Measurements from ENCODE around the gene CRTC3. TPM values are rescaled to one million over a fixed set of nuclear protein-coding genes. Genes with fewer than 3 reads are reported as not detected.

Gene CRTC3
- total and polyA plus RNA-seq, 2 donors (not counting 3 experiments of a cell fraction or from before 2014, with no cell fraction given) = 16.2 to 26.4 TPM

- Histone ChIP-seq H4K20me1 (replicated peaks; ENCODE audit: control insufficient read depth, extremely low read depth, insufficient read depth, low read length) (peaks cover 3% of the 10 kb centered on the region), H3K9me1 (replicated peaks; ENCODE audit: control insufficient read depth, extremely low read depth, insufficient read depth, low read length) (no peaks in the 10 kb centered on the region), H3K27me3 (ENCODE audit: control insufficient read depth in 2 of 2, insufficient read depth in 2 of 2, low read length in 2 of 2) (no peaks in the 10 kb centered on the region), H3K79me2 (ENCODE audit: control insufficient read depth, insufficient read depth, low read length) (peaks cover 19% of the 10 kb centered on the region), H2AFZ (ENCODE audit: low read depth, low read length) (no peak overlapping the region), H3K27ac (ENCODE audit: insufficient read depth, low read depth, low read length) (no peak overlapping the region), H3K9me3 (replicated peaks; ENCODE audit: control insufficient read depth, insufficient read depth, low read length) (no peaks in the 10 kb centered on the region), H3K4me1 (ENCODE audit: control insufficient read depth, extremely low read depth, insufficient read depth, low read length) (peaks cover under 1% of the 10 kb centered on the region), H3K4me2 (ENCODE audit: insufficient read depth, low read length) (no peak overlapping the region), H3K4me3 (replicated peaks in 1 of 3; ENCODE audit: insufficient read depth in 1 of 3, low read depth in 1 of 3, low read length in 3 of 3) (no peak overlapping the region), H3K36me3 (ENCODE audit: control insufficient read depth in 2 of 2, extremely low read depth in 1 of 2, insufficient read depth in 2 of 2, low read length in 2 of 2) (peaks cover 0 to 2% of the 10 kb centered on the region in 2 experiments), H3K9ac (replicated peaks; ENCODE audit: extremely low read depth, insufficient read depth, low read length) (no peak overlapping the region)
- BruUV-seq (replicated peaks) = no TSS peak
- ChIA-PET POLR2A (no interaction called here), CTCF (interaction anchor here (0.8 to 2.7 kb wide), 5 partner anchors 9 to 50 kb away, joined by 3 to 13 read pairs (median 3); partner anchors contain the start of gene CRTC3)
- dilution Hi-C loops (cut with MboI; ENCODE audit: extremely low pct_ligation_motif_present, low sequenced_read_pairs) = no loop called here
- no peak for TF ChIP-seq JUN (IDR thresholded peaks at IDR 0.05; ENCODE audit: borderline replicate concordance, insufficient read depth, insufficient read length, low read depth)
- no peak for TF ChIP-seq EZH2 (IDR thresholded peaks at IDR 0.05; ENCODE audit: borderline replicate concordance, low read depth, low read length, severe bottlenecking)
- TF ChIP-seq MYC (IDR thresholded peaks at IDR 0.05; ENCODE audit: low read depth, low read length) = no peak
- no peak for TF ChIP-seq GATA2 (IDR thresholded peaks at IDR 0.05; ENCODE audit: insufficient read depth, insufficient read length, low read depth, low read length)
- no peak for TF ChIP-seq CTCF (IDR thresholded peaks at IDR 0.05; ENCODE audit: extremely low read depth in 1 of 2, insufficient read depth in 1 of 2, low read depth in 1 of 2, low read length in 2 of 2)
- no peak for TF ChIP-seq POLR2A (IDR thresholded peaks at IDR 0.05; ENCODE audit: low read depth, low read length)
- no peak for TF ChIP-seq FOS (IDR thresholded peaks at IDR 0.05; ENCODE audit: borderline replicate concordance, insufficient read depth, low read length)
- TF ChIP-seq MAX (IDR thresholded peaks at IDR 0.05; ENCODE audit: insufficient read depth, insufficient read length) = no peak
- FAIRE-seq (no peak), DNase-seq (ENCODE audit: low read depth, low spot score) (no peak)
- intact Hi-C loops (cut with micrococcal nuclease) = loop anchor here (10.0 kb wide), 1 partner anchor 345 kb away; the partner anchor contains the start of gene FES
Observed at GRCh38 chr15:90539789-90540188, 10.1 kb downstream of the CRTC3 start.
